Measurements from ENCODE around the gene LTC4S. TPM values are rescaled to one million over a fixed set of nuclear protein-coding genes. Genes with fewer than 3 reads are reported as not detected.

LTC4S gene
- polyA plus RNA-seq, 1 donor from 2014 or later: 5.9 TPM

GRCh38 chr5:179766021-179766725 is 27.6 kb upstream of the LTC4S start:
- Histone ChIP-seq H3K27ac (ENCODE audit: low read length) (no peak overlapping the region), H3K79me2 (replicated peaks; ENCODE audit: insufficient read depth, low read length) (peaks cover 24% of the 10 kb centered on the region), H3K9me3 (ENCODE audit: low read length) (no peaks in the 10 kb centered on the region), H3K36me3 (ENCODE audit: insufficient read depth, low read length) (peaks cover 4% of the 10 kb centered on the region), H3K27me3 (ENCODE audit: insufficient read depth, low read depth, low read length) (no peaks in the 10 kb centered on the region), H3K4me2 (ENCODE audit: low read length) (no peak overlapping the region), H4K20me1 (ENCODE audit: insufficient read depth) (peaks cover 2% of the 10 kb centered on the region), H3K9me2 (ENCODE audit: insufficient read depth, low read length) (no peaks in the 10 kb centered on the region), H3K9ac (ENCODE audit: low read length) (no peak overlapping the region), H3K4me3 (ENCODE audit: low read length) (no peak overlapping the region), H3F3A (ENCODE audit: insufficient read depth, low read length, poor library complexity, severe bottlenecking) (no peaks in the 10 kb centered on the region), H2AFZ (ENCODE audit: low read depth, low read length) (no peak overlapping the region)
- no peak for TF ChIP-seq TAF1 (IDR thresholded peaks at IDR 0.05; ENCODE audit: low read depth)
- TF ChIP-seq MXI1 (conservative IDR thresholded peaks at IDR 0.05; ENCODE audit: poor library complexity, severe bottlenecking): no peak
- no peak for TF ChIP-seq EZH2 (IDR thresholded peaks at IDR 0.05; ENCODE audit: borderline replicate concordance, insufficient read depth, low read length, poor library complexity, severe bottlenecking)
- no peak for TF ChIP-seq RAD21 (conservative IDR thresholded peaks at IDR 0.05)
- TF ChIP-seq REST (IDR thresholded peaks at IDR 0.05; ENCODE audit: borderline replicate concordance): no peak
- TF ChIP-seq CTCF (IDR thresholded peaks at IDR 0.05; ENCODE audit: poor library complexity, severe bottlenecking): no peak
- TF ChIP-seq EP300 (conservative IDR thresholded peaks at IDR 0.05; ENCODE audit: poor library complexity, severe bottlenecking): no peak

- no peak overlapping the region for H3K27ac ChIP-seq (ENCODE audit: low read length)
- no peak overlapping the region for H3K4me3 ChIP-seq (ENCODE audit: low read length)
- H3K9me3 ChIP-seq (ENCODE audit: low read length): no peaks in the 10 kb centered on the region
- peaks cover 24% of the 10 kb centered on the region for H3K79me2 ChIP-seq (replicated peaks; ENCODE audit: insufficient read depth, low read length)
- no peak overlapping the region for H3K4me2 ChIP-seq (ENCODE audit: low read length)
- no peaks in the 10 kb centered on the region for H3K27me3 ChIP-seq (ENCODE audit: insufficient read depth, low read depth, low read length)
- no peak overlapping the region for H2AFZ ChIP-seq (ENCODE audit: low read depth, low read length)
- H3K9me2 ChIP-seq (ENCODE audit: insufficient read depth, low read length): no peaks in the 10 kb centered on the region
- peaks cover 8% of the 10 kb centered on the region for H3K36me3 ChIP-seq (ENCODE audit: insufficient read depth, low read length)
- H4K20me1 ChIP-seq (ENCODE audit: insufficient read depth): peaks cover 2% of the 10 kb centered on the region
- no peak for TF ChIP-seq SMC3 (conservative IDR thresholded peaks at IDR 0.05; ENCODE audit: poor library complexity)
- TF ChIP-seq RAD21 (conservative IDR thresholded peaks at IDR 0.05): no peak
- no peak for TF ChIP-seq EP300 (conservative IDR thresholded peaks at IDR 0.05; ENCODE audit: poor library complexity, severe bottlenecking)
- no peak for TF ChIP-seq POLR2AphosphoS5 (IDR thresholded peaks at IDR 0.05)
- TF ChIP-seq REST (IDR thresholded peaks at IDR 0.05; ENCODE audit: borderline replicate concordance): no peak
- TF ChIP-seq EZH2 (IDR thresholded peaks at IDR 0.05; ENCODE audit: borderline replicate concordance, insufficient read depth, low read length, poor library complexity, severe bottlenecking): no peak
- no peak for TF ChIP-seq TAF1 (IDR thresholded peaks at IDR 0.05; ENCODE audit: low read depth)
- no peaks in the 10 kb centered on the region for H3F3A ChIP-seq (ENCODE audit: insufficient read depth, low read length, poor library complexity, severe bottlenecking)
- no peak overlapping the region for H3K9ac ChIP-seq (ENCODE audit: low read length)
Measured at GRCh38 chr5:179766726-179767455, 26.9 kb upstream of the LTC4S start.

Data from neural cell (in vitro differentiated cells).